Heart left ventricle (tissue), 13 donors: Measurements from ENCODE around the gene NELL1.

Experiments used
- POLR2A ChIP-seq, 2 donors: fragments of 450-650 bp; IDR thresholded peaks; one replicate each; pipeline ENCODE4 v1.6.1; 2017; ENCODE audit warnings: antibody characterized with exemption in 2 of 2, mild to moderate bottlenecking in 2 of 2, moderate library complexity in 2 of 2
- TF ChIP-seq, protein P1 (sequence below), 12 donors: fragments of 200-600 bp; sonication (generic) in 4 of 12; IDR thresholded peaks; one replicate each; pipeline versions ENCODE4 v1.5.0 to v1.8.0; 2018 to 2022; ENCODE audit warnings: antibody characterized with exemption in 12 of 12, mild to moderate bottlenecking in 5 of 12
- donor health status: ischemic (EF 13 %, LVEDD 7.1; RV severe dilation, severe dysfunction).
- donor health status: DM: no; HTN: yes; CAD: no.
- donor health status: DM: no; HTN: no; CAD: no.
- donor health status: ischemic (EF 25% LVEDD 6.9; RV normal size, moderate dysfunction).
- donor health status: ischemic (EF 25% LVEDD 5.7; RV mildly dilated, moderate dysfunction).
- donor health status: ischemic (EF 35%, LVEDD 5.7; RV mildly dilated, moderate dysfunction).
- donor health status: nonischemic (EF 11% LVEDD 7.7; RV severe dilation, severe dysfunction).
- donor health status: DM: yes; HTN: yes; CAD: no.
- donor health status: PGD.
- donor health status: ischemic (EF 29% LVEDD 5.4; RV normal size, mild dysfunction).
- donor health status: nonischemic (EF 23%, LVEDD 6.1; RV moderate dilation, normal function).

DNA sequence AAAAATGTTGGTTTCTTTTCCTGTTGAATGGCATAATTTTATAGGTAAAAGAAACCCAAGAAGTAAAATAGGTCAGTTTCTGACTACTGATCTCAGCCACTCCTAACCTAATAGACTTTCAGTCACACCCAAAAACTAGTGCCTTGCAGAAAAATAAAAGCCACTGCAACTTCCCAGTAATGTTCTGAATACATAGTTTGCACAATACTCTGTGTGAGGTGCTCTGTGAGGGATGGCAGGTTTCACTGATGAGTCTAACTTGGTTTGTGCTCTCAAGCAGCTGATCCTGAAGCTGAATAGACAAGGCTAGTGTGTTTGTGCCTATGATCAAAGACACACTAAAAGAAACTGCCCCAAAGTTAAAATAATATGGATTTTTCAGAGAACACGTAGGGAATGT lies 758.3 kb downstream of the NELL1 start:
- TF ChIP-seq, protein P1, sequence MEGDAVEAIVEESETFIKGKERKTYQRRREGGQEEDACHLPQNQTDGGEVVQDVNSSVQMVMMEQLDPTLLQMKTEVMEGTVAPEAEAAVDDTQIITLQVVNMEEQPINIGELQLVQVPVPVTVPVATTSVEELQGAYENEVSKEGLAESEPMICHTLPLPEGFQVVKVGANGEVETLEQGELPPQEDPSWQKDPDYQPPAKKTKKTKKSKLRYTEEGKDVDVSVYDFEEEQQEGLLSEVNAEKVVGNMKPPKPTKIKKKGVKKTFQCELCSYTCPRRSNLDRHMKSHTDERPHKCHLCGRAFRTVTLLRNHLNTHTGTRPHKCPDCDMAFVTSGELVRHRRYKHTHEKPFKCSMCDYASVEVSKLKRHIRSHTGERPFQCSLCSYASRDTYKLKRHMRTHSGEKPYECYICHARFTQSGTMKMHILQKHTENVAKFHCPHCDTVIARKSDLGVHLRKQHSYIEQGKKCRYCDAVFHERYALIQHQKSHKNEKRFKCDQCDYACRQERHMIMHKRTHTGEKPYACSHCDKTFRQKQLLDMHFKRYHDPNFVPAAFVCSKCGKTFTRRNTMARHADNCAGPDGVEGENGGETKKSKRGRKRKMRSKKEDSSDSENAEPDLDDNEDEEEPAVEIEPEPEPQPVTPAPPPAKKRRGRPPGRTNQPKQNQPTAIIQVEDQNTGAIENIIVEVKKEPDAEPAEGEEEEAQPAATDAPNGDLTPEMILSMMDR (IDR thresholded peaks at IDR 0.05), result no peak
- no peak for TF ChIP-seq POLR2A (IDR thresholded peaks at IDR 0.05)
